ENCODE results near the gene TMED1. TPM values are rescaled to one million over a fixed set of nuclear protein-coding genes. Genes with fewer than 3 reads are reported as not detected.

Gene TMED1
- total RNA-seq, 1 donor from 2014 or later: 30.9 TPM

- Mint-ChIP-seq H3K4me1 (ENCODE audit: unreplicated experiment) (peaks cover 3% of the 10 kb centered on the region), H3K27ac (no peak overlapping the region), H3K4me3 (no peak overlapping the region), H3K36me3 (no peaks in the 10 kb centered on the region), H3K9me3 (no peaks in the 10 kb centered on the region), H3K27me3 (no peaks in the 10 kb centered on the region)
- no peak for DNase-seq (ENCODE audit: extremely low spot score, unreplicated experiment)
- TF ChIP-seq, protein P1, sequence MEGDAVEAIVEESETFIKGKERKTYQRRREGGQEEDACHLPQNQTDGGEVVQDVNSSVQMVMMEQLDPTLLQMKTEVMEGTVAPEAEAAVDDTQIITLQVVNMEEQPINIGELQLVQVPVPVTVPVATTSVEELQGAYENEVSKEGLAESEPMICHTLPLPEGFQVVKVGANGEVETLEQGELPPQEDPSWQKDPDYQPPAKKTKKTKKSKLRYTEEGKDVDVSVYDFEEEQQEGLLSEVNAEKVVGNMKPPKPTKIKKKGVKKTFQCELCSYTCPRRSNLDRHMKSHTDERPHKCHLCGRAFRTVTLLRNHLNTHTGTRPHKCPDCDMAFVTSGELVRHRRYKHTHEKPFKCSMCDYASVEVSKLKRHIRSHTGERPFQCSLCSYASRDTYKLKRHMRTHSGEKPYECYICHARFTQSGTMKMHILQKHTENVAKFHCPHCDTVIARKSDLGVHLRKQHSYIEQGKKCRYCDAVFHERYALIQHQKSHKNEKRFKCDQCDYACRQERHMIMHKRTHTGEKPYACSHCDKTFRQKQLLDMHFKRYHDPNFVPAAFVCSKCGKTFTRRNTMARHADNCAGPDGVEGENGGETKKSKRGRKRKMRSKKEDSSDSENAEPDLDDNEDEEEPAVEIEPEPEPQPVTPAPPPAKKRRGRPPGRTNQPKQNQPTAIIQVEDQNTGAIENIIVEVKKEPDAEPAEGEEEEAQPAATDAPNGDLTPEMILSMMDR (conservative IDR thresholded peaks at IDR 0.05): no peak
These were observed 16.2 kb upstream of the TMED1 start for GRCh38 chr19:10852098-10852800.

DNA sequence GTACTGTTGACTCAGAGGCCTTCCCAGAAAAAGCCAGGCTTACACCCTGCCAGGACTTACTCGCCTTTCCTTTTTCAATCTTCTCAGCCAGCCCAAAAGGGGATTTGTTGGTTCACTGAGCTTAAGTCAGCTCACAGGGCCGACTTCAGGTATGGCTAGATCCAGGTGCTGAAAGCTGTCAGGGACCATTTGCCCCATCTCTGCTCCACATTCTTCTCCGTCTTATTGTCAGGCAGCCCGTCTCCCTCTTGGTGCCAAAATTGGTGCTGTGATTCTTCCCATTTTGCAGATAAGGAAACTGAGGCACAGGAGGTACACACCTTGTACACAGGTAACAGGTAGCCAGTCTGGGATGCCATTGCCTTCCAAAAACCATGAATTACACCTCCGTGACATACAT lies 14.6 kb upstream of the TMED1 start:
- Mint-ChIP-seq H3K4me3 (no peak overlapping the region), H3K27ac (no peak overlapping the region), H3K9me3 (peaks cover 5% of the 10 kb centered on the region), H3K36me3 (peaks cover 3% of the 10 kb centered on the region), H3K4me1 (ENCODE audit: unreplicated experiment) (peaks cover 3% of the 10 kb centered on the region), H3K27me3 (peaks cover 4% of the 10 kb centered on the region)
- TF ChIP-seq, protein P1 (conservative IDR thresholded peaks at IDR 0.05): no peak
- no peak for DNase-seq (ENCODE audit: extremely low spot score, unreplicated experiment)

DNA sequence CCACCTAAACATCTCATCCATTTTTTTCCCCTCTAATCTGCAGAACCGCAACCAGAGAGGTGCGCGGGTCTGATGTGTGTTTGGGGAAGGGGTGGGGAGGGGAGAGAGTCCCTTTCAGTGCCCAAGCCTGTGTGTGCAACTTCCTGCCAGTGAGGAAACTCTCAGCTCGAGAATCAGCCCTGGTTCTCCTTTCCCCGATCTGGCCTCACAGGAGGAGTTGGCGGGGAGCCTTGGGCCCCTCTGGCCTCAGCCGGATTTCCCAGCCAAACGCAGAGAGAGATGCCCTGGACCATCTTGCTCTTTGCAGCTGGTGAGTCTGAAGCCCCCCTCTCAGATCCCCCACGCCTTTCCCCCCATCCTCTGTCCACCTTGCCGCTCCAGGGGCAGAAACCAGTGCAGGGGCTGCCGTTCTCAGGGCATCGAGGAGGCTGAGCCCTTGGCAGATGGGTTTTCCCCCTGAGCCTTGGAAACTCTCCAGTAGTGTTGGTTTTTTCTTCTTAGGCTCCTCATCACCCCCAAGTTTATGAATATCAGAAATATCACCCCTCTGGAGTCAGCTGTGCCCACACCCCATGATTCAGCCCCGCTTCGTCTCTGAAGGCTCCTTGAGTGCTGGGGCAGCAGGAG lies 12.3 kb upstream of the TMED1 start, which contains the start of gene C19orf38:
Gene C19orf38 (plus strand): TSS at position 186 of the 627 bp plus-strand sequence. CDS start 94 bp downstream, at position 280.
- Mint-ChIP-seq H3K36me3 (peaks cover 3% of the 10 kb centered on the region), H3K27me3 (peaks cover 4% of the 10 kb centered on the region), H3K9me3 (peaks cover 5% of the 10 kb centered on the region), H3K4me3 (no peak within 1 kb of the TSS), H3K27ac (no peak within 1 kb of the TSS), H3K4me1 (ENCODE audit: unreplicated experiment) (peaks cover 3% of the 10 kb centered on the region)
- TF ChIP-seq, protein P1 (conservative IDR thresholded peaks at IDR 0.05): no peak
- DNase-seq (ENCODE audit: extremely low spot score, unreplicated experiment): no peak

DNA sequence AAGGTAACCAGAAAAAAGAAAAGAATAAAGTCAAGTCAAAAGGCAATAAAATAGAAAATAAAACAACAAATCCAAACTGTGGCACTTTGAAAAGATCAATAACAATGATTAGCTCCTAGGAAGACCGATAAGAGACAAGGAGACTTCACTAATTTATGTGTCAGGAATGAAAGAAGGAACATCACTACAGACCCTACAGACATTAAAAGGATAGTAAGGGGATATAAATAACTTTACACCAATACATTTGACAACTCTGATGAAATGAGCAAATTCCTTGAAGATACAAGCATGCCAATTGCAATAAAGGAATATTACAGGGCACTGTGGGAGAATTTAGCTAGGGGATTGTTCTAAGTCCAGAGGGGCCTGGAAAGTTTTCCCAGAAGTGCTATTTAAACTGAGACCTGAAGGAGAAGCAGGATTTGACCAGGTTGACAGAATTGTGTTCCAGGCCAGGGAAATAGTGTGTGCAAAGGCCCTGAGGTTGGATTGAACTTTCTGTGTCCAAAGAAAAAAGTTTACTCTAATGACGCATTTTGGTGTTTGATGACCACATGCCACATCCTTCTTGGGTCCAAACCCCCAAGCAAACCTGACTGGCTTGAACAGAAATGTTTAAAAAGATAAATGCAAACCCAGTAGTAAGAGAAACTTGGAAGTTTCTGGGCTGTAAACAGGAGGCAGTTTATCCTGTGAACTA lies 10.6 kb upstream of the TMED1 start:
- H3K27ac Mint-ChIP-seq: no peak overlapping the region
- peaks cover 4% of the 10 kb centered on the region for H3K27me3 Mint-ChIP-seq
- TF ChIP-seq, protein P1 (conservative IDR thresholded peaks at IDR 0.05): no peak
- DNase-seq (ENCODE audit: extremely low spot score, unreplicated experiment): no peak
- H3K9me3 Mint-ChIP-seq: peaks cover 5% of the 10 kb centered on the region
- H3K4me3 Mint-ChIP-seq: no peak overlapping the region
- H3K36me3 Mint-ChIP-seq: peaks cover 3% of the 10 kb centered on the region
- no peaks in the 10 kb centered on the region for H3K4me1 Mint-ChIP-seq (ENCODE audit: unreplicated experiment)

DNA sequence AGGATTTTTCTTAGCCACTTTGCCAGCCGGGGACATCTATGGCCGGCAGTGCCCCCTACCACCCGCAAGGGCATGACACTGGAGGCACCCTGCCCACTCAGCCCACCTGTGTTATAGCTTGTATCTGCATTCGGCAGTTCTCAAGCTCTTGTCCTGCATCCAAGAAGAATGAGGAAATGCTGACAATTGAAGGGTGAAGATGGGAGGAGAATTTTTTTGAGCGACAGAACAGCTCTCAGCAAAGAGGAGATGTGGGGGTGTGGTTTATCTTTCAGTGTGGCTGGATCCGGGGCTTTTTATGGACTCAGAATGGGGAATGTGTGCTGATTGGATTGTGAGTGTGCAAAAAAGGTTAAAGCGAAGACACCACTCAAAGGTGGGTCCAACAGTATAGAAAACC lies 6.8 kb upstream of the TMED1 start:
- H3K4me1 Mint-ChIP-seq (ENCODE audit: unreplicated experiment): no peaks in the 10 kb centered on the region
- no peak overlapping the region for H3K4me3 Mint-ChIP-seq
- H3K27ac Mint-ChIP-seq: no peak overlapping the region
- peaks cover 4% of the 10 kb centered on the region for H3K27me3 Mint-ChIP-seq
- TF ChIP-seq, protein P1 (conservative IDR thresholded peaks at IDR 0.05): no peak
- H3K9me3 Mint-ChIP-seq: peaks cover 5% of the 10 kb centered on the region
- no peak for DNase-seq (ENCODE audit: extremely low spot score, unreplicated experiment)
- H3K36me3 Mint-ChIP-seq: peaks cover 3% of the 10 kb centered on the region
